ENCODE data around the gene MBP.

MBP gene

GRCh38 chr18:77150588-77150987 is 18.0 kb upstream of the MBP start:
- Histone ChIP-seq H2AK5ac (ENCODE audit: low read length) (no peak overlapping the region), H3K36me3 (ENCODE audit: control insufficient read depth, insufficient read depth, low read length) (no peaks in the 10 kb centered on the region), H3K4me1 (ENCODE audit: control insufficient read depth, low read depth, low read length) (no peaks in the 10 kb centered on the region), H4K5ac (ENCODE audit: low read length) (no peak overlapping the region), H4K8ac (ENCODE audit: low read depth, low read length) (no peak overlapping the region), H3K4me3 (ENCODE audit: low read length) (no peak overlapping the region), H3K79me2 (ENCODE audit: control insufficient read depth, insufficient read depth, low read length) (no peaks in the 10 kb centered on the region), H3K4ac (ENCODE audit: low read depth, low read length) (no peak overlapping the region), H3K27me3 (ENCODE audit: insufficient read depth, low read length, poor library complexity) (no peaks in the 10 kb centered on the region), H2BK15ac (replicated peaks; ENCODE audit: low read depth) (no peak overlapping the region), H3K27ac (ENCODE audit: low read depth, low read length) (no peak overlapping the region), H3K23ac (ENCODE audit: low read length) (no peak overlapping the region), H3K18ac (ENCODE audit: low read length) (no peak overlapping the region), H3K79me1 (ENCODE audit: low read length) (no peaks in the 10 kb centered on the region), H3K4me2 (ENCODE audit: low read length) (no peak overlapping the region), H2BK5ac (ENCODE audit: low read length) (no peak overlapping the region), H3K9ac (ENCODE audit: low read length) (no peak overlapping the region), H2BK120ac (ENCODE audit: low read depth, low read length) (no peak overlapping the region), H3K56ac (ENCODE audit: low read length) (no peak overlapping the region)
- no peak for DNase-seq
- WGBS (ENCODE audit: extremely low coverage, insufficient coverage, low lambda C conversion rate) = no CpG with 5 or more reads among the region's 4 CpGs

- Histone ChIP-seq H3K4me3 (ENCODE audit: low read length) (no peak overlapping the region), H3K27me3 (ENCODE audit: insufficient read depth, low read length, poor library complexity) (no peaks in the 10 kb centered on the region)
These were observed 15.7 kb upstream of the MBP start for GRCh38 chr18:77148289-77148688.

GRCh38 chr18:77147418-77147852 is 14.9 kb upstream of the MBP start:
- DNase-seq = no peak
- no peak overlapping the region for H2AK5ac ChIP-seq (ENCODE audit: low read length)
- no peak overlapping the region for H3K23ac ChIP-seq (ENCODE audit: low read length)
- no peaks in the 10 kb centered on the region for H3K36me3 ChIP-seq (ENCODE audit: control insufficient read depth, insufficient read depth, low read length)
- H4K5ac ChIP-seq (ENCODE audit: low read length) = no peak overlapping the region
- no peak overlapping the region for H3K9ac ChIP-seq (ENCODE audit: low read length)
- H3K4me1 ChIP-seq (ENCODE audit: control insufficient read depth, low read depth, low read length) = no peaks in the 10 kb centered on the region
- H3K27me3 ChIP-seq (ENCODE audit: insufficient read depth, low read length, poor library complexity) = no peaks in the 10 kb centered on the region
- no peaks in the 10 kb centered on the region for H3K79me1 ChIP-seq (ENCODE audit: low read length)
- no peak overlapping the region for H2BK120ac ChIP-seq (ENCODE audit: low read depth, low read length)
- no peak overlapping the region for H3K4ac ChIP-seq (ENCODE audit: low read depth, low read length)
- no peak overlapping the region for H3K56ac ChIP-seq (ENCODE audit: low read length)
- no peak overlapping the region for H3K4me3 ChIP-seq (ENCODE audit: low read length)
- no peak overlapping the region for H2BK5ac ChIP-seq (ENCODE audit: low read length)
- no peak overlapping the region for H2BK15ac ChIP-seq (replicated peaks; ENCODE audit: low read depth)
- no peak overlapping the region for H3K18ac ChIP-seq (ENCODE audit: low read length)
- no peak overlapping the region for H3K4me2 ChIP-seq (ENCODE audit: low read length)
- H4K8ac ChIP-seq (ENCODE audit: low read depth, low read length) = no peak overlapping the region
- no peaks in the 10 kb centered on the region for H3K79me2 ChIP-seq (ENCODE audit: control insufficient read depth, insufficient read depth, low read length)
- H3K27ac ChIP-seq (ENCODE audit: low read depth, low read length) = no peak overlapping the region
- no CpG with 5 or more reads among the region's 3 CpGs for WGBS (ENCODE audit: extremely low coverage, insufficient coverage, low lambda C conversion rate)

More at GRCh38 chr18:77148289-77148688, 15.7 kb upstream of the MBP start:
- no peak overlapping the region for H3K4ac ChIP-seq (ENCODE audit: low read depth, low read length)
- DNase-seq = no peak
- H3K79me1 ChIP-seq (ENCODE audit: low read length) = no peaks in the 10 kb centered on the region
- no peak overlapping the region for H3K56ac ChIP-seq (ENCODE audit: low read length)
- no peak overlapping the region for H3K18ac ChIP-seq (ENCODE audit: low read length)
- H3K23ac ChIP-seq (ENCODE audit: low read length) = no peak overlapping the region
- H3K79me2 ChIP-seq (ENCODE audit: control insufficient read depth, insufficient read depth, low read length) = no peaks in the 10 kb centered on the region
- H3K27ac ChIP-seq (ENCODE audit: low read depth, low read length) = no peak overlapping the region
- H3K4me1 ChIP-seq (ENCODE audit: control insufficient read depth, low read depth, low read length) = no peaks in the 10 kb centered on the region
- no peak overlapping the region for H2AK5ac ChIP-seq (ENCODE audit: low read length)
- no peaks in the 10 kb centered on the region for H3K36me3 ChIP-seq (ENCODE audit: control insufficient read depth, insufficient read depth, low read length)
- no peak overlapping the region for H4K8ac ChIP-seq (ENCODE audit: low read depth, low read length)
- no peak overlapping the region for H2BK15ac ChIP-seq (replicated peaks; ENCODE audit: low read depth)
- H2BK5ac ChIP-seq (ENCODE audit: low read length) = no peak overlapping the region
- no peak overlapping the region for H3K4me2 ChIP-seq (ENCODE audit: low read length)
- H2BK120ac ChIP-seq (ENCODE audit: low read depth, low read length) = no peak overlapping the region
- H3K9ac ChIP-seq (ENCODE audit: low read length) = no peak overlapping the region
- no CpG with 5 or more reads among the region's 2 CpGs for WGBS (ENCODE audit: extremely low coverage, insufficient coverage, low lambda C conversion rate)
- H4K5ac ChIP-seq (ENCODE audit: low read length) = no peak overlapping the region

DNA sequence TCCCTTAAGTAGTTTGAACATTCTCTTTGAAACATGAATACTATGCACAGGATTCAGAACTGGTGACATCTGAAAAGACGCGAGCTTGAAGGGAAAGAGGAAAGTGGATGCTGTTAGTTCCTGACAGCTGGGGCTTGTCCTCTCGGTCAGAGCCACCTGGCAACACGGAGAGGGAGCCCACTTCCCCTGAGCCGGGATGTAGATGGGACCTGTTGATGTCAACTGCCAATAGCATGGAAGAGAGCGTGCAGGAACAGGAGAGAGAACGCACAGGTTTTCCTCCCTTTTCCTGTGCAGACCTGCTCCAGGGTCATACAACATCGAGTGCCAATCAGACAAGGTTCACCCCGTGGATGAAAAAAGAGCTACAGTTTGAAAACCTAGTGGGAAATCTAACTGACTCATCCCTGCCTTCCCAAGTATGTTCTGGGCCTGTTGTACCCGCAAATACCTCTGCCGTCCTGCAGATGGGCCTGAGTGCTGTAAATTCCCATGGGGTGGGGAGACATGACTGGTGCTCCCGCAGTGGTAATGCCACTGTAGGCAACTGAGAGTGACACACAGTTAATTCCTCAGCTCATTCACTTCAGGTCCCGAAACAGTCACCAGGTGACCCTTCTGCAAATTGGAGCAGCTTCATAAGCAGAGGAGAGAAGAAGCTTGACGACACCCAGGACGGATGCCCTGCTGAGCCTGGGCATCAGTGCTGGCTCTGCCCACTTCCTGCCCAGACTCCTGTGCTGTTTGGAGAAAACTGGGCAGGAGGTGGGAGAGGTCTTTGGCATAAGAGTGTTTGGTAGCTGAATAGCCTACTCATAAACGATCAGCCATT is 13.9 kb upstream of the MBP start:
- Histone ChIP-seq H3K79me1 (ENCODE audit: low read length) (no peaks in the 10 kb centered on the region), H4K8ac (ENCODE audit: low read depth, low read length) (no peak overlapping the region), H3K18ac (ENCODE audit: low read length) (no peak overlapping the region), H3K4me1 (ENCODE audit: control insufficient read depth, low read depth, low read length) (no peaks in the 10 kb centered on the region), H3K9ac (ENCODE audit: low read length) (no peak overlapping the region), H3K36me3 (ENCODE audit: control insufficient read depth, insufficient read depth, low read length) (no peaks in the 10 kb centered on the region), H2BK5ac (ENCODE audit: low read length) (no peak overlapping the region), H2BK15ac (replicated peaks; ENCODE audit: low read depth) (no peak overlapping the region), H4K5ac (ENCODE audit: low read length) (no peak overlapping the region), H3K4me3 (ENCODE audit: low read length) (no peak overlapping the region), H3K27me3 (ENCODE audit: insufficient read depth, low read length, poor library complexity) (no peaks in the 10 kb centered on the region), H3K79me2 (ENCODE audit: control insufficient read depth, insufficient read depth, low read length) (no peaks in the 10 kb centered on the region), H2BK120ac (ENCODE audit: low read depth, low read length) (no peak overlapping the region), H3K23ac (ENCODE audit: low read length) (no peak overlapping the region), H3K56ac (ENCODE audit: low read length) (no peak overlapping the region), H2AK5ac (ENCODE audit: low read length) (no peak overlapping the region), H3K4ac (ENCODE audit: low read depth, low read length) (no peak overlapping the region), H3K27ac (ENCODE audit: low read depth, low read length) (no peak overlapping the region), H3K4me2 (ENCODE audit: low read length) (no peak overlapping the region)
- WGBS (ENCODE audit: extremely low coverage, insufficient coverage, low lambda C conversion rate) = no CpG with 5 or more reads among the region's 16 CpGs
- DNase-seq = no peak

GRCh38 chr18:77145364-77145901 is 12.8 kb upstream of the MBP start:
- Histone ChIP-seq H3K4me2 (ENCODE audit: low read length) (no peak overlapping the region), H3K36me3 (ENCODE audit: control insufficient read depth, insufficient read depth, low read length) (no peaks in the 10 kb centered on the region), H2AK5ac (ENCODE audit: low read length) (no peak overlapping the region), H3K9ac (ENCODE audit: low read length) (no peak overlapping the region), H2BK120ac (ENCODE audit: low read depth, low read length) (no peak overlapping the region), H2BK15ac (replicated peaks; ENCODE audit: low read depth) (no peak overlapping the region), H3K18ac (ENCODE audit: low read length) (no peak overlapping the region), H3K27me3 (ENCODE audit: insufficient read depth, low read length, poor library complexity) (no peaks in the 10 kb centered on the region), H4K8ac (ENCODE audit: low read depth, low read length) (no peak overlapping the region), H3K79me1 (ENCODE audit: low read length) (no peaks in the 10 kb centered on the region), H3K27ac (ENCODE audit: low read depth, low read length) (no peak overlapping the region), H3K4me1 (ENCODE audit: control insufficient read depth, low read depth, low read length) (no peaks in the 10 kb centered on the region), H3K4ac (ENCODE audit: low read depth, low read length) (no peak overlapping the region), H3K23ac (ENCODE audit: low read length) (no peak overlapping the region), H3K56ac (ENCODE audit: low read length) (no peak overlapping the region), H3K79me2 (ENCODE audit: control insufficient read depth, insufficient read depth, low read length) (no peaks in the 10 kb centered on the region), H4K5ac (ENCODE audit: low read length) (no peak overlapping the region), H2BK5ac (ENCODE audit: low read length) (no peak overlapping the region), H3K4me3 (ENCODE audit: low read length) (no peak overlapping the region)
- DNase-seq = no peak
- no CpG with 5 or more reads among the region's 11 CpGs for WGBS (ENCODE audit: extremely low coverage, insufficient coverage, low lambda C conversion rate)

Measured in mesendoderm (in vitro differentiated cells).